Thoracic aorta (tissue), 2 donors: ENCODE results near the gene FTO. TPM values are rescaled to one million over a fixed set of nuclear protein-coding genes. Genes with fewer than 3 reads are reported as not detected.

ENCODE experiments used
- ATAC-seq: fragments of 150-250 bp; one replicate; pipeline ENCODE4 v1.8.0; 2017; ENCODE audit warnings: low read depth; ENCODE audit not compliant: insufficient number of reproducible peaks, low FRiP score
- DNase-seq: peaks from one replicate; pipeline ENCODE4 v3.0.0-alpha.2; 2020; ENCODE audit warnings: low spot score
- H3K27ac ChIP-seq, 2 donors: fragments of 200-600 bp; sonication (generic); 1 replicate in 1 of 2; 2 replicates in 1 of 2; pipeline ENCODE4 v1.5.1; 2016; ENCODE audit warnings: mild to moderate bottlenecking in 2 of 2, moderate library complexity in 2 of 2
- H3K27me3 ChIP-seq: fragments of 200-600 bp; sonication (generic); replicated peaks from 2 replicates; pipeline ENCODE4 v1.6.0; 2016; ENCODE audit warnings: mild to moderate bottlenecking; ENCODE audit not compliant: insufficient read depth
- H3K36me3 ChIP-seq: fragments of 200-600 bp; sonication (generic); one replicate; pipeline ENCODE4 v1.5.1; 2016
- H3K4me1 ChIP-seq, 2 donors: fragments of 200-600 bp; sonication (generic); 1 replicate in 1 of 2; 2 replicates in 1 of 2; pipeline versions ENCODE4 v1.5.1 to v1.6.0; 2016; ENCODE audit warnings: low read depth in 2 of 2, mild to moderate bottlenecking in 1 of 2; ENCODE audit not compliant: control insufficient read depth in 1 of 2
- H3K4me3 ChIP-seq: fragments of 200-600 bp; sonication (generic); 2 replicates; pipeline ENCODE4 v1.5.1; 2016; ENCODE audit warnings: mild to moderate bottlenecking
- H3K9me3 ChIP-seq: fragments of 200-600 bp; sonication (generic); 2 replicates; pipeline ENCODE4 v1.5.1; 2016
- CTCF ChIP-seq: fragments of 200-600 bp; sonication (generic); IDR thresholded peaks from one replicate; pipeline ENCODE4 v1.5.1; 2019; ENCODE audit warnings: antibody characterized with exemption
- total RNA-seq, 2 donors: library from RNA; depleted of rRNA; stranded (reverse); fragments of >200 nt; gene quantifications; one replicate each; pipeline versions ENCODE4 v1.1.0 to v1.2.3, GENCODE V29; 2016

Gene FTO
- total RNA-seq, 2 donors from 2014 or later: 99.6 to 103 TPM

- Histone ChIP-seq H3K27ac (no peak overlapping the region), H3K4me3 (no peak overlapping the region), H3K27me3 (no peaks in the 10 kb centered on the region), H3K9me3 (no peaks in the 10 kb centered on the region), H3K36me3 (no peaks in the 10 kb centered on the region), H3K4me1 (no peaks in the 10 kb centered on the region)
- TF ChIP-seq CTCF: no peak
- no peak for ATAC-seq
- no peak for DNase-seq
Observed at GRCh38 chr16:53870831-53871230, 166.9 kb downstream of the FTO start.

GRCh38 chr16:53872248-53873221 lies 168.6 kb downstream of the FTO start:
- no peak for TF ChIP-seq CTCF

GRCh38 chr16:53876811-53877210 lies 172.9 kb downstream of the FTO start:
- TF ChIP-seq CTCF: no peak
- no peaks in the 10 kb centered on the region for H3K27me3 ChIP-seq
- peaks cover 0 to 16% of the 10 kb centered on the region in 2 donors for H3K4me1 ChIP-seq
- no peak overlapping the region for H3K4me3 ChIP-seq
- ATAC-seq (no peak), DNase-seq (no peak)
- H3K9me3 ChIP-seq: no peaks in the 10 kb centered on the region
- H3K36me3 ChIP-seq: peaks cover 5% of the 10 kb centered on the region
- no peak overlapping the region for H3K27ac ChIP-seq

More at GRCh38 chr16:53872248-53873221, 168.6 kb downstream of the FTO start:
- Histone ChIP-seq H3K27me3 (no peaks in the 10 kb centered on the region), H3K27ac (no peak overlapping the region), H3K9me3 (no peaks in the 10 kb centered on the region), H3K4me3 (no peak overlapping the region), H3K4me1 (no peaks in the 10 kb centered on the region), H3K36me3 (no peaks in the 10 kb centered on the region)
- DNase-seq: no peak
- no peak for ATAC-seq

GRCh38 chr16:53878216-53878615 lies 174.3 kb downstream of the FTO start:
- no peak for DNase-seq
- TF ChIP-seq CTCF: no peak
- peaks cover 5% of the 10 kb centered on the region for H3K36me3 ChIP-seq
- H3K9me3 ChIP-seq: no peaks in the 10 kb centered on the region
- peaks cover 0 to 22% of the 10 kb centered on the region in 2 donors for H3K4me1 ChIP-seq
- no peaks in the 10 kb centered on the region for H3K27me3 ChIP-seq
- ATAC-seq: no peak
- H3K27ac ChIP-seq: no peak overlapping the region
- no peak overlapping the region for H3K4me3 ChIP-seq

GRCh38 chr16:53881371-53881770 lies 177.4 kb downstream of the FTO start:
- ATAC-seq (no peak), DNase-seq (no peak)
- Histone ChIP-seq H3K27ac (no peak overlapping the region), H3K4me3 (no peak overlapping the region), H3K27me3 (no peaks in the 10 kb centered on the region), H3K36me3 (peaks cover 10% of the 10 kb centered on the region), H3K9me3 (no peaks in the 10 kb centered on the region), H3K4me1 (peaks cover 0 to 22% of the 10 kb centered on the region in 2 donors)
- no peak for TF ChIP-seq CTCF
